HG03558 (cell line): ENCODE data around the gene UFSP1.
"Not testable (repeated sequence)": the region's sequence is repeated elsewhere in the genome, so short reads cannot be mapped to it uniquely, and the experiment has no call there.

Experiments
- ATAC-seq: cut with Tn5 transposase; IDR thresholded peaks from one replicate; pipeline ENCODE4 v1.9.1; 2021; ENCODE audit warnings: moderate number of reproducible peaks; ENCODE audit not compliant: unreplicated experiment; ENCODE audit errors: extremely low read depth

UFSP1 gene

DNA sequence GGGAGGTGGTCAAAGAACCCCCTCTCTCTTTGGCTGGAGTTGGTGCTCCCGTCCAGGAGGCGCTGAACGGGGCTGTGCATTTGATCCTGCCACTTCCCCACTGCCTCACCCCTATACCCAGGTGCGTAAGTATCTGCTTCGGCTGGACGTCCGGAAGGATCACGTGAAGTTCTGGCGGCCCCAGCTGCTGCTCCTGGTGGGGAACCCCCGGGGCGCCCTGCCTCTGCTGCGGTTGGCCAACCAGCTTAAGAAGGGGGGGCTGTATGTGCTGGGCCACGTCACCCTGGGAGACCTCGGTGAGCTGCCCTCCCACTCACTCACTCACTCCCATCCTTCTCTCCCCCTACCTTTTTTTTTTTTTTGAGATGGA is 27.9 kb downstream of the UFSP1 start:
- ATAC-seq = no peak

DNA sequence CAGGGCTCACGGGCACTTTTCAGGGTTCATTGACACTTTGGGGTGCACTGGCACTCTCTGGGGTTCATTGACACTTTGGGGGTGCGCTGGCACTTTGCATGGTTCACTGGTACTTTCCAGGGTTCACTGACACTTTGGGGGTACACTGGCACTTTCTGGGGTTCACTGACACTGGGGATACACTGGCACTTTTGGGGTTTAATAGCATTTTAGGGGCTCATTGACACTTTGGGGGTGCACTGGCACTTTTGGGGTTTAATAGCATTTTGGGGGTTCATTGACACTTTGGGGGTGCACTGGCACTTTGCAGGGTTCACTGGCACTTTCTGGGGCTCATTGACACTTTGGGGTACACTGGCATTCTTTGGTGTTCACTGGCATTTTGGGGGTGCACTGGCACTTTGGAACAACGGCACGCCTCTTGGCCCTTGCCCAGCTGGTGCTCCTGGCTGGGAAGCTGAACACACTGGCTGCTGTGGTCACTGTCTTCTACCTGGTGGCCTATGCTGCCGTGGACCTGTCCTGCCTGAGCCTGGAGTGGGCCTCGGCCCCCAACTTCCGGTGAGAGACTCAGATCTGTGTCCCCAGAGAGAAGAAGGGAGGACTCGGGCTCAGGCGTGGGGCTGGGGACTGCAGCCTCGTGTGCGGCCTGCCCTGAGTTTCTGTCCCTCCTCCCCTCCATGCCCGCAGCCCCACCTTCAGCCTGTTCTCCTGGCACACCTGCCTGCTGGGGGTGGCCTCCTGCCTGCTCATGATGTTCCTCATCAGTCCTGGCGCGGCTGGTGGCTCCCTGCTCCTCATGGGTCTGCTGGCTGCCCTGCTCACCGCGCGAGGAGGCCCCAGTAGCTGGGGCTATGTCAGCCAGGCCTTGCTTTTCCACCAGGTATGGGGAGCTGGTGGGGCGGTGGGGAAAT is 28.6 kb downstream of the UFSP1 start:
- no peak for ATAC-seq

DNA sequence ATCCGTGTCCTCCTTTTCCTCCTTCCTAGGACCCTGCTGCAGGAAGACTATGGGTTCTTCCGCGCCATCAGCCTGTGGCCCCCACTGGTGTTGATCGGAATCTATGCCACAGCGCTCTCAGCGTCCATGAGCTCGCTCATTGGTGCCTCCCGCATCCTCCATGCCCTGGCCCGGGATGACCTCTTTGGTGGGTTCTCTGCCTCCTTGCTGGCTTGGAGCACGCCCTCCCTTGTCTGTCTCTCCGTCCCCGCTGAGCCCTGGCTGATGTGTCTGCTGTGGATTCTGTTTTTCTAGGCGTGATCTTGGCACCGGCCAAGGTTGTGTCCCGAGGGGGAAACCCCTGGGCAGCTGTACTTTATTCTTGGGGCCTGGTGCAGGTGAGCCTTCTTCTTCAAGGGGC is 29.7 kb downstream of the UFSP1 start:
- no peak for ATAC-seq

DNA sequence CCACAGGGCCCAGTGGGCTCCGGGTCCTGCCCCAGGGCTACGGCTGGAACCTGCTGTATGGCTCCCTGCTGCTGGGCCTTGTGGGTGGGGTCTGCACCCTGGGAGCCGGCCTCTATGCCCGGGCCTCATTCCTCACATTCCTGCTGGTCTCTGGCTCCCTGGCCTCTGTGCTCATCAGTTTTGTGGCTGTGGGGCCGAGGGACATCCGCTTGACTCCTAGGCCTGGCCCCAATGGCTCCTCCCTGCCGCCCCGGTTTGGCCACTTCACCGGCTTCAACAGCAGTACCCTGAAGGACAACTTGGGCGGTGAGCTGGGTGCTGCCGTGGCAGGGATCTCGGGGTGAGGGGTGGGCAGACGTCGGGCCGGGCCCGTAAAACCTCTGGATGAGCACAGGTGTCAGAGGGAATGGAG is 32.6 kb downstream of the UFSP1 start:
- ATAC-seq = no peak

DNA sequence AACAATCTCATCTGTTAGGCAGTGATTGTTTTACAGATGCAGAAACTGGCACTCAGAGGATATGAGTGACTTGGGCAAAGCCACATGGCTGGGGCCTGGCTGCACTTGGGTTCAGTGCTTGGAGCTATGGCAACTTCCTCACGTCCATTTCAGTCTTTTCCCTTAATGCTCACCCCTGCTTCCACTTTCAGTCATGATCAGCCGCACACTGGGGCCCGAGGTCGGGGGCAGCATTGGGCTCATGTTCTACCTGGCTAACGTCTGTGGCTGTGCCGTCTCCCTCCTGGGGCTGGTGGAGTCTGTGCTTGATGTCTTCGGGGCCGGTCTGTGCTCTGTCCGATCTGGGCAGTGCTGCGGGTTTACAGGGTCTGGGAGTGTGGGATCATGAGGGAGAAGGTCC is 34.0 kb downstream of the UFSP1 start:
- ATAC-seq = no peak

DNA sequence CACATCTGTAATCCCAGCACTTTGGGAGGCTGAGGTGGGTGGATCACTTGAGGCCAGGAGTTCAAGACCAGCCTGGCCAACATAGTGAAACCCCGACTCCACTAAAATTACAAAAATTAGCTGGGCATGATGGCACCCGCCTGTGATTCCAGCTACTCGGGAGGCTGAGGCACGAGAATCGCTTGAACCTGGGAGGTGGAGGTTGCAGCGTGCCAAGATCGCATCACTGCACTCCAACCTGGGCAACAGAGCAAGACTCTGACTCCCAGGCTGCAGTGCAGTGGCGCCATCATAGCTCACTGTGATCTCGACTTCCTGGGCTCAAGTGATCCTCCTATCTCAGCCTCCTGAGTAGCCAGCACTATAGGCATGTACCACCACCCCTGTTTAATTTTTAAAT is 34.6 kb downstream of the UFSP1 start:
- ATAC-seq = not testable (repeated sequence)

DNA sequence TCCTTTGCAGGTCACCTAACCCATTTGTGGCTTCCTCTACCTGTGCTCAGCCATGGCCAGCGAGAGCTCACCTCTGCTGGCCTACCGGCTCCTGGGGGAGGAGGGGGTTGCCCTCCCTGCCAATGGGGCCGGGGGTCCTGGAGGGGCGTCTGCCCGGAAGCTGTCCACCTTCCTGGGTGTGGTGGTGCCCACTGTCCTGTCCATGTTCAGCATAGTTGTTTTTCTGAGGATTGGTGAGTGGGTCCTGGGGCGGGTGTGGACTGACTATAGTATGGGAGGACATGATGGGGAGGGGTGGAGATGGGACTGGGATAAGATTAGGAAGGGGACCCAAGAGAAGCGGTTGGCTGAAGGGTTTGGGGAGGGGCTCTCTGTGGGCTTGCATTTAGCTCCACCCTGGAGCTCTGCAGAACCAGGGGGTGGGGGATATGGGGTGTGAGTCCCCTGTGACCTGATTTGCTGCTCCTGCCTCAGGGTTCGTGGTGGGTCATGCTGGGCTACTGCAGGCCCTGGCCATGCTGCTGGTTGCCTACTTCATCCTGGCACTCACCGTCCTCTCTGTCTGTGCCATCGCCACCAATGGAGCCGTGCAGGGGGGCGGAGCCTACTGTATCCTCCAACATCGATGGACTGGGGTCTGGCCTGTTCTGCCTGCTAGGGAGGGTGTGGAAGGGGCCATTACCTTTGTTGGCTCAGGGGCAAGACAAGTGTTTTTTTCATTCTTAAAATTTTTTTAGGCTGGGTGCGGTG is 35.2 kb downstream of the UFSP1 start:
- ATAC-seq = no peak

DNA sequence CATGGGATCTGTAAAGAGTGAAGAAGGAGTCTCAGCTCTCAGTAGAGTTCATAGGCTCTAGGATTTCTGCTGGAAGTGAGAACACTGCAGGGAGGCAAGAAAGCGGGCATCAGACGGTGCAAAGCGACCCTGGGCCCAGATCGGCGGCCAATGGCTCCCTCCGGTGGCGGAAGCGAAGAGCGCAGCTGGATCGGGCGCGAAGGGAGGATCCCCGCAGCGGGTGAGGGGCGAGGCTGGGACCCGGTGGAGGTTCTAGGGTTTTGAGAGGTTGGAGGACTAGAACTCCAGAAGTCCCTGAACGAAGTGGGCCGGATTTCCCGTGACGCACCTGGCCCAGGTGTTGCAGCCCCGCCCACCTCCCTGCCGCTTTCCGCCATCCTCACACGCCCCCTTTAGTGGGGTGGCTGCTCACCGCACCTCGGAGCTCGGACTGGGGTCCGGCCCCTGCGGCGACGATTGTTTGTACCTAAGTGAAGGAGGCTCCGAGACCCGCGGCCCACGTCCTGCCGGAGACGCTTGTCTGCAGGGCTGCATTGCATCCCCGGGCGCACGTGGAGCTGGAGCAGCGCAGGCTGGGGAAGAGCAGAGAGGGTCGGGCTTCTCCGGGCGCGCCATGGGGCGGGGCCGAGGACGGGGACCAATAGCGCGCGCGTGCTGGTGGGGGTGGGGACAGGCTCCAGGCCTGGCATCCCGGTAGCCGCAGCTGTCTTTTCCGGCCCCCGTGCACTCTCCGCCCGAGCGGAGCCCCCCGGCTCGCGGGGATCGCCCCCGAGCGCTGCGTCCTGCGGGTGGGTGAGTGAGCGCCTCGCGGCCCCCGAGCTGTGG is 37.3 kb downstream of the UFSP1 start, which contains the start of gene SLC12A9:
Gene SLC12A9 (plus strand): TSS at position 666 of the 825 bp plus-strand sequence. CDS start 1,485 bp downstream, outside the sequence.
- ATAC-seq = peak; percentile 78

DNA sequence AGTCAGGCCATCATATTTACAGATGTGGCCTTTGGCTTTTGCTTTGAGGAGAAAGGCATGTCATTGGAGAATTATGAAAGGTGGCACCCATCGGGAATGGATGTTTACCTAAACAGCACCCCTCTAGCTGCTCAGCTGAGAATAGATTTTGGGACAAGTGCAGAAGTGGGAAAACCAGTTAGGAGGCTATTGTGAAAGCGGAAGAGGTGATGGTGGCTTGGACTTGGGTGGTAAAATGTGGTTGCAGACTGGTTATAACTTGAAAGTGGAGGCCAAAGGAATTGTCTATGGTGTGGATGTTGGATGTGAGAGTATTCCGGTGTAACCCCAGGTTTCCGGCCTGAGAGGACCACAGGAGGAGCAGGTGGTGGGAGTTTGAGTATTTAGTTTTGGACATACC is 42.2 kb downstream of the UFSP1 start:
- ATAC-seq = no peak

DNA sequence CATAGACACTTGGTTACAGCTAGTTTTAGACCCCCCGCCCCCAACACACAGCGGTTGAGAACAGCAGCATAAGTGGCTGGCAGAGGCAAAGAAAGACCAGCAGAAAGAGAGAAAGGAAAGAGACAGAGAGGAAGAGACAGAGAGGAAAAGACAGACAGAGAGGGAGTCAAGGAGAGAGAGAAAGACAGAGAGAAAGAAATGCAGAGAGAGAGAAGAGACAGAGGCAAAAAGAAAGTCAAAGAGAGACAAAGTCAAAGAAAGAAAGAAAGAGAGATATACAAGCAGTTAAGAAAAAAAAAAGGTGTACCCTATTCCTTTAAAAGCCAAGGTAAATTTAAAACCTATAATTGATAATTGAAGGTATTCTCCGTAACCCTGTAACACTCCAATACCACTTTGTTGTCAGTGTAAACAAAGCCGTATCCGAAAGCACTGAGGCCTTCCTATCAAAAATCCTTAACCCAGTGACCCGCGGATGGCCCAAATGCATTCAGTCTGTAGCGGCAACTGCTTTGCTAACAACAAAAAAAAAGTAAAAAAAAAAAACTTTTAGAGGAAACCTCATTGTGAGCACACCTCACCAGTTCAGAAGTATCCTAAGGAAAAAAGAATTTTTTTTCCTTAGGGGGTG is 48.9 kb downstream of the UFSP1 start:
- no peak for ATAC-seq

DNA sequence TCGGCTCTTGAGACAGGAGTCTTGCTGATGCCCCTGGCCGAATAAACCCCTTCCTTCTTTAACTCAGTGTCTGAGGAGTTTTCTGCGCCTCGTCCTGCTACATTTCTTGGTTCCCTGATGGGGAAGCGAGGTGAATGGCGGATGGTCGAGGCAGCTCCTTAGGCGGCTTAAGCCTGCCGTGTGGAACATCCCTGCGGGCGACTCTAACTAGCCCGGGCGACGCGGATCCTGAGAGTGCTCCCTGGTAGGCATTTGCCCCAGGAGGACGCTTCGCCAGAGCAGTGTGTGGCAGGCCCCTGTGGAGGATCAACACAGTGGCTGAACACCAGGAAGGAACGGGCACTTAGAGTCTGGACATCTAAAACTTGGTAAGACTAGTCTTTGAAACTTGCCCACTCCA is 50.2 kb downstream of the UFSP1 start:
- no peak for ATAC-seq
